ENCODE measurements around the gene CCDC88B.

The CCDC88B gene

DNA sequence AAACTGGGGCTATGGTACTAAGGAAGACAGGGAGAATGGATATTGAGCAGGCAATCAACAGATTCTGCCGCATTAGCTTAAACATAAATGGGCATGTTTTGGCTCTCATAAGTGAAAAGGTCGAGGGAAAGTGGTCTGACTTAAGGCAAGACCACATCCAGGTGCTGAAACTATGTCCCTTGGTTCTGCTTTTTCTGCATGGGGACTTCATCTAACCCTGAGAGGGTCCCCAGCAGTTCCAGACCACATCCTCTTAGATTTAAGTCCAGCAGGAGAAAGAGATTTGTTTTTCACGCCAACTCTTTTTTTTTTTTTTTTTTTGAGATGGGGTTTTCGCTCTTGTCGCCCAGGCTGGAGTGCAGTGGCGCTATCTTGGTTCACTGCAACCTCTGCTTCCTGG is 24.4 kb downstream of the CCDC88B start:
- H3K36me3 ChIP-seq: peaks cover 72 to 87% (median 79%) of the 10 kb centered on the region in 11 experiments
- H3K27ac ChIP-seq: 0 out of 22 replicates have a peak overlapping the region, but pooled peaks of 1 of the 11 experiments have one; percentile 10
- H3K4me3 ChIP-seq: no peak overlapping the region
- no peak overlapping the region; a peak in 1 of 22 replicates for H3K9ac ChIP-seq
- H3K4me1 ChIP-seq: peaks cover 16 to 42% (median 35%) of the 10 kb centered on the region in 10 experiments
- peaks cover 0 to 25% (median 15%) of the 10 kb centered on the region in 11 experiments; a peak in 13 of 22 replicates for H4K20me1 ChIP-seq
- H3K27me3 ChIP-seq: no peaks in the 10 kb centered on the region
- peak overlapping the region in 9 of 11 experiments; percentile 17 to 60 (median 38); a peak in 14 of 22 replicates for H3K4me2 ChIP-seq
- H3K9me3 ChIP-seq (replicated peaks in 1 of 11): peaks cover 0 to 2% (median 1%) of the 10 kb centered on the region in 11 experiments; a peak in 7 of 22 replicates
- TF ChIP-seq Cebpa-rat (IDR thresholded peaks at IDR 0.05): no peak

DNA sequence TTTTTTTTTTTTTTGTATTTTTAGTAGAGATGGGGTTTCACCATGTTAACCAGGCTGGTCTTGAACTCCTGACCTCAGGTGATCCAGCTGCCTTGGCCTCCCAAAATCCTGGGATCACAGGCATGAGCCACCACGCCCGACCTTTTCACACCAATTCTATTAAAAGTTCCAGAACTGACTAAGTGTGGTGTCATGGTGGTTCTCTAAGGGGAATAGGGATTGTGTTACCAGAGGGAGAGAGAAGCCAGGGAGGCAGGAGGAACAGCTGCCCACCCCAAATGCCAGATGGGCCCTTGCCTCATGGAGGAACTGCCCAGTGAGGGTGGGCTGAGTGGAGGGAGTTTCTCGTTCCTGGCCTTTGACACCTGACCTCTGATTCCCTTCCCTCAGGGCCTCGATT is 24.9 kb downstream of the CCDC88B start:
- H3K36me3 ChIP-seq: peaks cover 77 to 92% (median 84%) of the 10 kb centered on the region in 11 experiments
- no peak for TF ChIP-seq Cebpa-rat (IDR thresholded peaks at IDR 0.05)
- H3K9ac ChIP-seq: no peak overlapping the region; a peak in 1 of 22 replicates

DNA sequence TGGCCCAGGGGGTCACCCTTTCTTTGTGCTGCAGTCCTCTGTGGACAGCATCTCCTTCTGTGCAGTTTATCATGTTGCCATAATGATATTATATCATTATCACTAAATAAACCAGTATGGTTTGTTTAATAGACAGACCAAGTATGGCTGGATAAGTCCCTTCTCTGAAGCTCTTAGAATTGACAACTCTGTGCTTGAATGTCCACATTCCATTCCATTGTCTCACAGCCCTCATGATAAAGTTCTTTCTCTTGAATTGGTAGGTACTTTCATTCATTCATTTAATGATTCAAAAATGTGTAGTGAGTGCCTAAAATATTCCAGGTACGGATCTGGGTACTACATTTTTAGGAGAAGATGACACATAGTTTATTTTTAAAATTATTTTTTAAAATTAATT is 26.7 kb downstream of the CCDC88B start:
- Histone ChIP-seq H3K4me2 (no peak overlapping the region), H3K4me1 (peaks cover 5 to 41% (median 33%) of the 10 kb centered on the region in 10 experiments; a peak in 19 of 20 replicates), H3K27me3 (no peaks in the 10 kb centered on the region), H3K9me3 (replicated peaks in 1 of 11) (peaks cover 0 to 9% (median 5%) of the 10 kb centered on the region in 11 experiments; a peak in 7 of 22 replicates), H3K9ac (no peak overlapping the region), H3K36me3 (peaks cover 75 to 90% (median 82%) of the 10 kb centered on the region in 11 experiments), H3K27ac (no peak overlapping the region), H4K20me1 (peaks cover 0 to 9% (median 0%) of the 10 kb centered on the region in 11 experiments; a peak in 5 of 22 replicates), H3K4me3 (no peak overlapping the region)
- TF ChIP-seq Cebpa-rat (IDR thresholded peaks at IDR 0.05): no peak

More for the DNA sequence above, 24.9 kb downstream of the CCDC88B start:
- H3K27me3 ChIP-seq: no peaks in the 10 kb centered on the region
- peak overlapping the region in 4 of 11 experiments; percentile 10 to 32 (median 22); a peak in 5 of 22 replicates for H3K27ac ChIP-seq
- peaks cover 12 to 41% (median 31%) of the 10 kb centered on the region in 10 experiments for H3K4me1 ChIP-seq
- H3K4me3 ChIP-seq: no peak overlapping the region
- peaks cover 0 to 6% (median 5%) of the 10 kb centered on the region in 11 experiments; a peak in 7 of 22 replicates for H3K9me3 ChIP-seq (replicated peaks in 1 of 11)
- peak overlapping the region in 8 of 11 experiments; percentile 17 to 60 (median 40); a peak in 11 of 22 replicates for H3K4me2 ChIP-seq
- peaks cover 0 to 20% (median 11%) of the 10 kb centered on the region in 11 experiments; a peak in 13 of 22 replicates for H4K20me1 ChIP-seq

DNA sequence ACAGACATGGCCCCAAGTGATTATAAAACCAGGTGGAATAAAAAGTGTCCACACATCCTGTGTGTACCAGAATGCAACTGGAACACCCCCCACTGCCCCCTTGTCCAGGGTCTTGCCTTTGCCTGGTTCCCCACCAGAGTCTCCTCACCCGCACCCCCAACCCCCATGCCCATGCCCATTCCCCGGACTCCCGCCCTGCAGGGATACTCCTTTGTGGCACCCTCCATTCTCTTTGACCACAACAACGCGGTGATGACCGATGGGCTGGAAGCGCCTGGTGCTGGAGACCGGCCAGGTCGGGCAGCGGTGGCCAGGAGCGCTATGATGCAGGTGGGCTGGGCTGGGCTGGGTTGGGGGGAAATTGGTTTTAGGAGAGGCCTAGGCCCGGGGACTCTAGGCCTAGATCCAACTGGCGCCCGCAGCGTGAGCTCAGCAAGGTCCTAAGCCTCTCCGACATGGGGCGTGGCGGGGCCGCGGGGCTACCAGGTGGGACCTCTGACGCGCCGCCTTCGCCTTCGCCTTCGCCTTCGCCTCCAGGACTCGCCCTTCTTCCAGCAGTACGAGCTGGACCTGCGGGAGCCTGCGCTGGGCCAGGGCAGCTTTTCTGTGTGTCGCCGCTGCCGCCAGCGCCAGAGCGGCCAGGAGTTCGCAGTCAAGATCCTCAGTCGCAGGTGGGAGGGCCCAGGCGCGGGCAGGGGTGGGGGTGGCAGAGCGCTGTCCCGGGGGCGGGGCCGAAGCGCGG is 28.1 kb downstream of the CCDC88B start:
- Histone ChIP-seq H3K4me2 (no peak overlapping the region), H3K27ac (no peak overlapping the region), H3K9ac (no peak overlapping the region), H3K4me1 (peaks cover 6 to 53% (median 46%) of the 10 kb centered on the region in 10 experiments; a peak in 19 of 20 replicates), H4K20me1 (peaks cover 0 to 13% (median 0%) of the 10 kb centered on the region in 11 experiments; a peak in 3 of 22 replicates), H3K4me3 (no peak overlapping the region), H3K27me3 (no peaks in the 10 kb centered on the region), H3K36me3 (peaks cover 61 to 76% (median 70%) of the 10 kb centered on the region in 11 experiments), H3K9me3 (replicated peaks in 1 of 11) (peaks cover 0 to 9% (median 5%) of the 10 kb centered on the region in 11 experiments; a peak in 7 of 22 replicates)
- no peak for TF ChIP-seq Cebpa-rat (IDR thresholded peaks at IDR 0.05)

DNA sequence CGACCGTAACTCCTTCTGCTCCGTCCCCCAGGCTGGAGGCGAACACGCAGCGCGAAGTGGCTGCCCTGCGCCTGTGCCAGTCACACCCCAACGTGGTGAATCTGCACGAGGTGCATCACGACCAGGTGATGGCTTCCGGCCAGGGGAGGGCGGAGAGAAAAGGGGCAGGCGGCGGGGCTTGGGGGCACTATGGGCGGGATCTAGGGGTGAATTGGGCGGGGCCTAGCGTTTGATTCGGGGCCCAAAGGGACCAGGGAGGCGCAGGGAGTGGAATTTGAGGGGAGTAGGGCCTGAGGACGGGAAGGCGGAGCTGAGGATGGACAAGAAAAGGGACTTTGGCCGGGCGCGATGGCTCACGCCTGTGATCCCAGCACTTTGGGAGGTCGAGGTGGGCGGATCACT is 28.7 kb downstream of the CCDC88B start:
- Histone ChIP-seq H3K36me3 (peaks cover 56 to 70% (median 65%) of the 10 kb centered on the region in 11 experiments), H3K9me3 (replicated peaks in 1 of 11) (peaks cover 0 to 9% (median 5%) of the 10 kb centered on the region in 11 experiments; a peak in 7 of 22 replicates)
- TF ChIP-seq Cebpa-rat (IDR thresholded peaks at IDR 0.05): no peak

DNA sequence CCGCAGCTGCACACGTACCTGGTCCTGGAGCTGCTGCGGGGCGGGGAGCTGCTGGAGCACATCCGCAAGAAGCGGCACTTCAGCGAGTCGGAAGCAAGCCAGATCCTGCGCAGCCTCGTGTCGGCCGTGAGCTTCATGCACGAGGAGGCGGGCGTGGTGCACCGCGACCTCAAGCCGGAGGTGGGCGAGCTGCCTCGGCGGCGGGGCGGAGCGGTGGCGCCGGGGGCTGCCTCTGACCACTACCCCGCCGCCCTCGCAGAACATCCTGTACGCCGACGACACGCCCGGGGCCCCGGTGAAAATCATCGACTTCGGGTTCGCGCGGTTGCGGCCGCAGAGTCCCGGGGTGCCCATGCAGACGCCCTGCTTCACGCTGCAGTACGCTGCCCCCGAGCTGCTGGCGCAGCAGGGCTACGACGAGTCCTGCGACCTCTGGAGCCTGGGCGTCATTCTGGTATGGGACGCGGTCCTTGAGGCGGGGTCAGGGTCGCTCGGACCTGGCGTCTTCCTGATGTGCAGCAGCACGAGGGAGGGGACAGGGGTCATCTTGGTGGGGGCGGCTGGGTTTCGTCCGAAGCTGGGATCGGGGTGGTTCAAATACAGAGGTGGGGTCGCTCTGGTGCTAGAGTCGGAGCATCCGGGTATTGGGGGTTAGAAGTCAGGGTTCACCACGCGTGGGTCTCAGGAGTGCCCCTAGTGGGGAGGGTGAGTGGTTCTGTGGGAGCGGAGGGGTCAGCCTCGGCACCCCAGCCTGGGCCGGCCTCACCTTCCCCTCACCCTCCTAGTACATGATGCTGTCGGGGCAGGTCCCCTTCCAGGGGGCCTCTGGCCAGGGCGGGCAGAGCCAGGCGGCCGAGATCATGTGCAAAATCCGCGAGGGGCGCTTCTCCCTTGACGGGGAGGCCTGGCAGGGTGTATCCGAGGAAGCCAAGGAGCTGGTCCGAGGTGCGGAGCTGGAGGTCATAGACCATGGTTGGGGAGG is 29.7 kb downstream of the CCDC88B start:
- Histone ChIP-seq H3K36me3 (peaks cover 46 to 60% (median 56%) of the 10 kb centered on the region in 11 experiments), H3K4me1 (peaks cover 14 to 59% (median 49%) of the 10 kb centered on the region in 10 experiments), H3K27ac (peak overlapping the region in 3 of 11 experiments; percentile 6 to 74 (median 71); a peak in 1 of 22 replicates), H4K20me1 (peaks cover 0 to 13% (median 0%) of the 10 kb centered on the region in 11 experiments; a peak in 3 of 22 replicates), H3K9ac (no peak overlapping the region), H3K4me2 (peak overlapping the region in 8 of 11 experiments; percentile 78 to 97 (median 88); a peak in 11 of 22 replicates), H3K27me3 (no peaks in the 10 kb centered on the region), H3K9me3 (replicated peaks in 1 of 11) (peaks cover 0 to 9% (median 5%) of the 10 kb centered on the region in 11 experiments; a peak in 7 of 22 replicates), H3K4me3 (no peak overlapping the region)
- no peak for TF ChIP-seq Cebpa-rat (IDR thresholded peaks at IDR 0.05)

More for the DNA sequence above, 28.7 kb downstream of the CCDC88B start:
- Histone ChIP-seq H3K9ac (no peak overlapping the region), H3K27me3 (no peaks in the 10 kb centered on the region), H3K4me3 (no peak overlapping the region), H3K27ac (no peak overlapping the region), H3K4me2 (no peak overlapping the region), H4K20me1 (peaks cover 0 to 13% (median 0%) of the 10 kb centered on the region in 11 experiments; a peak in 3 of 22 replicates), H3K4me1 (peaks cover 12 to 59% (median 52%) of the 10 kb centered on the region in 10 experiments)

DNA sequence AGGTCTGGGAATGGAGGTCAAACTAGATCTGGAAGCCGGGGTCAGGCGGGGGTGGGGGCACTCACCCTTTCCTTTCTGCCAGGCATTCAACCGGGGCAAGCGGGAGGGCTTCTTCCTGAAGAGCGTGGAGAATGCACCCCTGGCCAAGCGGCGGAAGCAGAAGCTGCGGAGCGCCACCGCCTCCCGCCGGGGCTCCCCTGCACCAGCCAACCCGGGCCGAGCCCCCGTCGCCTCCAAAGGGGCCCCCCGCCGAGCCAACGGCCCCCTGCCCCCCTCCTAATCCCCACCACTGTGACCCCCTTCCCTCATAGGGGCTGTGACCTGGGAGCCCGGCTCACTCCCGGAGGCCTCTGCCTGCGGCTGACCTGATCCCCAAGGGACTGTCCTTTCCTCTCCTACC is 31.2 kb downstream of the CCDC88B start:
- Histone ChIP-seq H3K4me3 (peak overlapping the region in 6 of 10 experiments; percentile 25 to 41 (median 36); a peak in 8 of 20 replicates), H3K9ac (peak overlapping the region in 9 of 11 experiments; percentile 21 to 66 (median 59); a peak in 15 of 22 replicates), H3K27ac (peak overlapping the region in 9 of 11 experiments; percentile 28 to 74 (median 60); a peak in 13 of 22 replicates), H3K4me1 (peaks cover 14 to 53% (median 42%) of the 10 kb centered on the region in 10 experiments), H3K4me2 (peak overlapping the region; percentile 69 to 97 (median 87)), H4K20me1 (peaks cover 0 to 13% (median 0%) of the 10 kb centered on the region in 11 experiments; a peak in 2 of 22 replicates), H3K36me3 (peaks cover 31 to 45% (median 42%) of the 10 kb centered on the region in 11 experiments), H3K27me3 (no peaks in the 10 kb centered on the region), H3K9me3 (replicated peaks in 1 of 11) (peaks cover 0 to 9% (median 5%) of the 10 kb centered on the region in 11 experiments; a peak in 7 of 22 replicates)
- no peak for TF ChIP-seq Cebpa-rat (IDR thresholded peaks at IDR 0.05)
